Measurements from ENCODE around the gene HSD11B1. TPM values are rescaled to one million over a fixed set of nuclear protein-coding genes. Genes with fewer than 3 reads are reported as not detected.

HSD11B1 gene
- total RNA-seq, 5 donors from 2014 or later (not counting 1 experiment from before 2014, with no cell fraction given): 0.41 to 1.1 TPM; not detected in 3

DNA sequence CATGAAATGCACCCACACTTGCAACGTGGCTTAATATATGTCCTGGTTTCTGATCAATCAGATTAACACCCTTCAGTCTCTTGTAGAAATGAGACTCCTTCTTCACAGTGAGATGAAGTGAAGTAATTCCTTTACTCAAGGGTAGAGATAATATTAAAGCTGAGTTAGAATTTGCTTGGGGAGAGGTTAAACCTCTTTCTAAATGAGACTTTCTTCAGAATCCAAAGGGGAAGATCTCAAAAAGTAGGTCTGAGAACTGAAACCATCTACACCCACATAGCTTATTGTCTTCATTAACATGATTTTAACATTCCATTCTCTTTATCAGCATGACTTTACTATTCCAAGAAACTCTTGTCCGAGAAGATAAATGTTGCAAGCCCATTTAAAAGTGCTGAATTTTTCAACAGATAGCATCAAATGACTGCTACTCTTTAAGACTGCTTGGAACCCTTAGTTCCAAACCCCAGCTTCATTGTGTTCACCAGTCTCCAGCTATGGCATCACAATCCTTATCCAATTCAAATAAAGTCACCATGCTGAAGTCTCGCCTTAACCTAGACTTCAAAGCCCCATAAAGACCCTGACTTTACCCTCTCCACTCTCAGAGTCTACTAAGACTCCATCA, 32.0 kb downstream of the HSD11B1 start:
- CTCF ChIA-PET: interaction anchor here (1.0 to 1.5 kb wide), 3 partner anchors 11 to 45 kb away, joined by 3 to 4 read pairs (median 3); no protein-coding TSS in a partner anchor
- WGBS (ENCODE audit: insufficient coverage): 48% methylated on average over 2 of the region's 3 CpGs
- peaks cover 0 to under 1% of the 10 kb centered on the region in 2 experiments for H3K4me1 ChIP-seq (ENCODE audit: control insufficient read depth in 1 of 2, extremely low read depth in 1 of 2, insufficient read depth in 2 of 2, low read length in 2 of 2)
- H3K36me3 ChIP-seq (ENCODE audit: control insufficient read depth in 2 of 2, extremely low read depth in 1 of 2, insufficient read depth in 1 of 2, low read length in 1 of 2): no peaks in the 10 kb centered on the region
- Mint-ChIP-seq H3K27ac (no peak overlapping the region), H3K36me3 (peaks cover 5% of the 10 kb centered on the region), H3K27me3 (no peaks in the 10 kb centered on the region), H3K4me3 (no peak overlapping the region), H3K9me3 (no peaks in the 10 kb centered on the region), H3K4me1 (peaks cover 0 to 6% (median 4%) of the 10 kb centered on the region in 3 donors)
- ATAC-seq (replicated peaks in 1 of 4) (no peak), DNase-seq (no peak)
- H3K4me3 ChIP-seq (ENCODE audit: control insufficient read depth in 1 of 2, extremely low read depth in 1 of 2, low read length in 1 of 2): no peak overlapping the region
- H3K27ac ChIP-seq (ENCODE audit: low read length): no peak overlapping the region
- POLR2A ChIA-PET: no interaction called here
- no peaks in the 10 kb centered on the region for H3K9me3 ChIP-seq
- H3K27me3 ChIP-seq (replicated peaks in 1 of 2; ENCODE audit: control insufficient read depth in 2 of 2, extremely low read depth in 1 of 2, insufficient read depth in 2 of 2, low read length in 1 of 2): no peaks in the 10 kb centered on the region

- Mint-ChIP-seq H3K4me1 (peaks cover 5 to 10% (median 9%) of the 10 kb centered on the region in 3 donors), H3K4me3 (no peak overlapping the region), H3K9me3 (no peaks in the 10 kb centered on the region), H3K27me3 (no peaks in the 10 kb centered on the region), H3K27ac (no peak overlapping the region), H3K36me3 (peaks cover 5% of the 10 kb centered on the region)
- Histone ChIP-seq H3K27me3 (replicated peaks in 1 of 2; ENCODE audit: control insufficient read depth in 2 of 2, extremely low read depth in 1 of 2, insufficient read depth in 2 of 2, low read length in 1 of 2) (no peaks in the 10 kb centered on the region), H3K9me3 (no peaks in the 10 kb centered on the region), H3K4me1 (ENCODE audit: control insufficient read depth in 1 of 2, extremely low read depth in 1 of 2, insufficient read depth in 2 of 2, low read length in 2 of 2) (peaks cover 0 to 2% of the 10 kb centered on the region in 2 experiments), H3K4me3 (ENCODE audit: control insufficient read depth in 1 of 2, extremely low read depth in 1 of 2, low read length in 1 of 2) (no peak overlapping the region), H3K36me3 (ENCODE audit: control insufficient read depth in 2 of 2, extremely low read depth in 1 of 2, insufficient read depth in 1 of 2, low read length in 1 of 2) (no peaks in the 10 kb centered on the region), H3K27ac (ENCODE audit: low read length) (no peak overlapping the region)
- DNase-seq (no peak), ATAC-seq (replicated peaks in 1 of 4) (no peak)
- WGBS (ENCODE audit: insufficient coverage): 78% methylated on average over 2 of the region's 5 CpGs
- ChIA-PET CTCF (interaction anchor here in 1 of 2 donors (1.0 to 1.5 kb wide), 2 partner anchors 11 to 46 kb away, joined by 3 to 4 read pairs; no protein-coding TSS in a partner anchor), POLR2A (no interaction called here)
Measured at GRCh38 chr1:209737118-209737505, 32.5 kb downstream of the HSD11B1 start.

DNA sequence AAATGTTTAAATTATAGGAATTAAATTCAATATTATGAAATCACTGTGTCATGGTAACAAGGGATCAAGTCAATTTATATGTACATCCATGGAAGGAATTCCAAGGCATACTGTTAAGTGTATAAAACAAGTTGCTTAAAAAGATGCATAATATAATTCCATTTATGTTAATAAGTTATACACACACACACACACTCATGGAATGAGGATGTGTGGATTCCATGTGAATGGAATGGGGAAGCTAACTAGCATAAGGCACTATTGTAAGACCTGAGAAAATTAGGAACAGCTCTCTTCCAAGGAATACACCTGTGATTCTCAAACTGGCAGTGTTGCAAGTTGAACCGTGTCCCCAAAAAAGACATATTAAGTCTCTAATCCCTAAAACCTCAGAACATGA, 33.6 kb downstream of the HSD11B1 start:
- Mint-ChIP-seq H3K27ac (no peak overlapping the region), H3K27me3 (no peaks in the 10 kb centered on the region), H3K9me3 (no peaks in the 10 kb centered on the region), H3K4me3 (no peak overlapping the region), H3K4me1 (peaks cover 9 to 18% (median 14%) of the 10 kb centered on the region in 3 donors), H3K36me3 (no peaks in the 10 kb centered on the region)
- Histone ChIP-seq H3K4me1 (ENCODE audit: control insufficient read depth in 1 of 2, extremely low read depth in 1 of 2, insufficient read depth in 2 of 2, low read length in 2 of 2) (peaks cover 0 to 2% of the 10 kb centered on the region in 2 experiments), H3K36me3 (ENCODE audit: control insufficient read depth in 2 of 2, extremely low read depth in 1 of 2, insufficient read depth in 1 of 2, low read length in 1 of 2) (no peaks in the 10 kb centered on the region), H3K4me3 (ENCODE audit: control insufficient read depth in 1 of 2, extremely low read depth in 1 of 2, low read length in 1 of 2) (no peak overlapping the region), H3K27ac (ENCODE audit: low read length) (no peak overlapping the region), H3K27me3 (replicated peaks in 1 of 2; ENCODE audit: control insufficient read depth in 2 of 2, extremely low read depth in 1 of 2, insufficient read depth in 2 of 2, low read length in 1 of 2) (no peaks in the 10 kb centered on the region), H3K9me3 (no peaks in the 10 kb centered on the region)
- POLR2A ChIA-PET: no interaction called here
- ATAC-seq (replicated peaks in 1 of 4): no peak
- no CpG with 5 or more reads among the region's 1 CpG for WGBS (ENCODE audit: insufficient coverage)
- no peak for DNase-seq
- CTCF ChIA-PET: interaction anchor here (0.9 to 1.5 kb wide), 2 partner anchors 10 to 34 kb away, joined by 4 to 7 read pairs; no protein-coding TSS in a partner anchor

DNA sequence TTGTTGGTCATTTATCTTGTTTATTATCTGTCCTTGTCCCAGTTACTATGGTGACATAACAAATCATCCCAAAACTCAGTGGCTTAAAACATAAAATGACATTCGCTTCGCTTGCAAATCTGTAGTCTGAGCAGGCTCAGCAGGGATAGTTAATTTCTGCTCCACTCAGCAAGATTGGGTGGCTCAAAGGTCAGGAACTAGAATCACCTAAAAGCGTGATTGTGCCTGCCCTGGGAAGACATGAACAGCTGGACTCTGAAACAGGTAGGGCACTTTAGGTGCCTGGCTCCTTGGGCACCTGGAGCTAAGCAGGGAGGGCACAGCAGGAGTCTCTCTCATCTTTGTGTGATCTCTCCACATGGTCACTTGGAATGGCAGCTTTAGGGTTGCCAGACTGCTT, 36.5 kb downstream of the HSD11B1 start:
- H3K36me3 Mint-ChIP-seq: no peaks in the 10 kb centered on the region
- H3K27me3 Mint-ChIP-seq: no peaks in the 10 kb centered on the region
- Histone ChIP-seq H3K4me3 (ENCODE audit: control insufficient read depth in 1 of 2, extremely low read depth in 1 of 2, low read length in 1 of 2) (no peak overlapping the region), H3K36me3 (ENCODE audit: control insufficient read depth in 2 of 2, extremely low read depth in 1 of 2, insufficient read depth in 1 of 2, low read length in 1 of 2) (no peaks in the 10 kb centered on the region), H3K27me3 (replicated peaks in 1 of 2; ENCODE audit: control insufficient read depth in 2 of 2, extremely low read depth in 1 of 2, insufficient read depth in 2 of 2, low read length in 1 of 2) (no peaks in the 10 kb centered on the region), H3K27ac (ENCODE audit: low read length) (no peak overlapping the region), H3K9me3 (no peaks in the 10 kb centered on the region), H3K4me1 (ENCODE audit: control insufficient read depth in 1 of 2, extremely low read depth in 1 of 2, insufficient read depth in 2 of 2, low read length in 2 of 2) (peaks cover 0 to 2% of the 10 kb centered on the region in 2 experiments)
- H3K4me1 Mint-ChIP-seq: peaks cover 9 to 19% (median 14%) of the 10 kb centered on the region in 3 donors
- DNase-seq: no peak
- ATAC-seq (replicated peaks in 1 of 4): no peak
- POLR2A ChIA-PET: no interaction called here
- H3K4me3 Mint-ChIP-seq: no peak overlapping the region
- CTCF ChIA-PET: interaction anchor here in 1 of 2 donors (0.6 kb wide), 2 partner anchors 20 to 644 kb away, joined by 3 read pairs; no protein-coding TSS in a partner anchor
- no peak overlapping the region for H3K27ac Mint-ChIP-seq
- whole genome bisulfite sequencing (ENCODE audit: insufficient coverage): 97% methylated on average over 3 of the region's 3 CpGs
- H3K9me3 Mint-ChIP-seq: no peaks in the 10 kb centered on the region

DNA sequence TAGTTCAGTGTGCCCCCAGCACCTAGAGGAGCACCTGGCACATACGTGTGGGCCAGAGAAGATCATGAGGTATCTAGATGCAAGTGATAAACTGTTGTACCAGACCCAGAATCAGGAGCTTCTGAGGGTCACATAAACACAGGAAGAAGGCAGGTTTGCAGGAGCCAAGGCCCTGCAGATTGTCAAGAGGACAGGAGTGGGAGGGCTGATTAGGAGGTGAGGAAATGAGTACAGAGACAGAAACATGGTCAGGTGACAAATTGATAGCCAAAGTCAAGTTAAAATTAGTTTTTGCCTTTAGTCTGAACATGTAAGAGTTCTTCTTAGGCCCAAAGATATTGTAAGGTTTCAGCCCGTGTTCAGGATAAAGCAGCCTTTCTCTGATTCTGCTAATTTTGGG, 37.2 kb downstream of the HSD11B1 start:
- H3K9me3 ChIP-seq: no peaks in the 10 kb centered on the region
- ChIA-PET CTCF (interaction anchor here in 1 of 2 donors (0.6 kb wide), 2 partner anchors 20 to 643 kb away, joined by 3 read pairs; no protein-coding TSS in a partner anchor), POLR2A (no interaction called here)
- Mint-ChIP-seq H3K9me3 (no peaks in the 10 kb centered on the region), H3K4me3 (no peak overlapping the region), H3K27ac (no peak overlapping the region), H3K36me3 (no peaks in the 10 kb centered on the region), H3K4me1 (peaks cover 10 to 22% (median 14%) of the 10 kb centered on the region in 3 donors), H3K27me3 (no peaks in the 10 kb centered on the region)
- H3K4me3 ChIP-seq (ENCODE audit: control insufficient read depth in 1 of 2, extremely low read depth in 1 of 2, low read length in 1 of 2): no peak overlapping the region
- H3K36me3 ChIP-seq (ENCODE audit: control insufficient read depth in 2 of 2, extremely low read depth in 1 of 2, insufficient read depth in 1 of 2, low read length in 1 of 2): no peaks in the 10 kb centered on the region
- ATAC-seq (replicated peaks in 1 of 4): no peak
- peaks cover 0 to 2% of the 10 kb centered on the region in 2 experiments for H3K4me1 ChIP-seq (ENCODE audit: control insufficient read depth in 1 of 2, extremely low read depth in 1 of 2, insufficient read depth in 2 of 2, low read length in 2 of 2)
- no peaks in the 10 kb centered on the region for H3K27me3 ChIP-seq (replicated peaks in 1 of 2; ENCODE audit: control insufficient read depth in 2 of 2, extremely low read depth in 1 of 2, insufficient read depth in 2 of 2, low read length in 1 of 2)
- 47% methylated on average over 1 of the region's 2 CpGs for WGBS (ENCODE audit: insufficient coverage)
- no peak overlapping the region for H3K27ac ChIP-seq (ENCODE audit: low read length)
- no peak for DNase-seq

DNA sequence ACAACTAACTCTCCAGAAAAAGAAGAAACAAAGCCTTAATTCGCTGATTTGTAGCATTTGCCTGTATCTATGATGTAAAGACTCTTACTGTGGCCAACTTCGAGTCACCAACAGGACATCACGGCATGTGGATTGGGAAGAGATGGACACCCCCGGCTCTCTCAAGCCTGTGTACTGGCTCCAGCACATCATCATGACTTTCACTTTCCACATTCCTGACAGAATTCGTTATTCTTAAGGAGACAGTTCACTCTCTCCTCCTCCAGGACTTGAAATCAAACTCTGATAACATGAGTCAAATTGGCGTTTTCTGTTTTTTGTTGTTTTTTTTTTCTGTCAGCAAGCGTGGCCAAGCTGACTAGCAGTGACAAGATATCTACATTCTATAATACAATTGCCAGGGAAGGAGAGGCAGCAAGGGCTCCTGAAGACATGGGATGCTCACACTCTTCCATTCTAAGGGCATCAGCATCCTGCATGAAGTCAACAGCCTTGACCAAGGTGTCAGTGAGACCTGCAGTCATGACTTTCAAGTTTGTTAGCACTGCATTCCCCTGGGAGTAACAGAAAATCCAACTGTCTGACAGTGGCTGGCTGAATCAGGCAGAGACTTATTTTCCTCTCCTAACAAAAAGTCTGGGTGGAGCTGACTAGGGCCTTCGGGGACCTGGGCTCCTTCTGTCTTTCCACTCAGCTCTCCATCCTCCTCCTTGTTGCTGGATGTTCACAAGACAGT, 37.9 kb downstream of the HSD11B1 start:
- Mint-ChIP-seq H3K4me3 (no peak overlapping the region), H3K36me3 (no peaks in the 10 kb centered on the region), H3K4me1 (peaks cover 15 to 28% (median 18%) of the 10 kb centered on the region in 3 donors), H3K27me3 (no peaks in the 10 kb centered on the region), H3K9me3 (no peaks in the 10 kb centered on the region), H3K27ac (no peak overlapping the region)
- ATAC-seq (replicated peaks in 1 of 4): no peak
- ChIA-PET POLR2A (no interaction called here), CTCF (no interaction called here)
- H3K36me3 ChIP-seq (ENCODE audit: control insufficient read depth in 2 of 2, extremely low read depth in 1 of 2, insufficient read depth in 1 of 2, low read length in 1 of 2): no peaks in the 10 kb centered on the region
- no peaks in the 10 kb centered on the region for H3K27me3 ChIP-seq (replicated peaks in 1 of 2; ENCODE audit: control insufficient read depth in 2 of 2, extremely low read depth in 1 of 2, insufficient read depth in 2 of 2, low read length in 1 of 2)
- H3K9me3 ChIP-seq: no peaks in the 10 kb centered on the region
- WGBS (ENCODE audit: insufficient coverage): 43% methylated on average over 1 of the region's 8 CpGs
- DNase-seq: no peak
- peaks cover 0 to 7% of the 10 kb centered on the region in 2 experiments for H3K4me1 ChIP-seq (ENCODE audit: control insufficient read depth in 1 of 2, extremely low read depth in 1 of 2, insufficient read depth in 2 of 2, low read length in 2 of 2)
- no peak overlapping the region for H3K27ac ChIP-seq (ENCODE audit: low read length)
- no peak overlapping the region for H3K4me3 ChIP-seq (ENCODE audit: control insufficient read depth in 1 of 2, extremely low read depth in 1 of 2, low read length in 1 of 2)

Measured in T-cell (primary cell).